DND-41 (cell line): Measurements from ENCODE around the gene CPSF4.

Experiments used
- CTCF ChIP-seq: IDR thresholded peaks from 2 replicates; pipeline ENCODE4 v1.5.1; 2012; ENCODE audit warnings: borderline replicate concordance, low read length, moderate library complexity, mild to moderate bottlenecking; ENCODE audit not compliant: poor library complexity, severe bottlenecking; ENCODE audit errors: extremely low read depth
- EZH2 ChIP-seq: IDR thresholded peaks from 3 replicates; pipeline ENCODE4 v1.6.1; 2012; ENCODE audit warnings: borderline replicate concordance, low read depth, mild to moderate bottlenecking, moderate library complexity, low read length, inconsistent platforms; ENCODE audit not compliant: severe bottlenecking

GRCh38 chr7:99402854-99403253 is 35.9 kb upstream of the CPSF4 start:
- TF ChIP-seq CTCF (no peak), EZH2 (no peak)
